ENCODE measurements around the gene MYL9.

GRCh38 chr20:36542516-36543183, 1.3 kb downstream of the MYL9 start:
- TF ChIP-seq CTCF (IDR thresholded peaks at IDR 0.05; ENCODE audit: low read depth, low read length) (no peak), POLR2A (IDR thresholded peaks at IDR 0.05; ENCODE audit: extremely low read depth, insufficient read length) (no peak)

Measured in NB4 (cell line).